Gastrocnemius medialis (tissue), 4 donors: ENCODE data around the gene PHF21B. TPM values are rescaled to one million over a fixed set of nuclear protein-coding genes. Genes with fewer than 3 reads are reported as not detected.

ENCODE experiments used
- ATAC-seq, 2 donors: fragments of 150-250 bp; one replicate each; pipeline ENCODE4 v1.9.1; 2016
- DNase-seq, 2 donors: peaks; one replicate each; pipeline ENCODE4 v3.0.0-alpha.2; 2019
- H3K27ac ChIP-seq, 4 donors: fragments of 200-600 bp; sonication (generic); 1 replicate in 1 of 4; 2 replicates in 3 of 4; pipeline ENCODE4 v1.5.1; 2016 to 2018; ENCODE audit warnings: mild to moderate bottlenecking in 2 of 4, moderate library complexity in 1 of 4
- H3K27me3 ChIP-seq, 3 donors: fragments of 200-600 bp; sonication (generic) in 2 of 3; 1 replicate in 1 of 3; 2 replicates in 2 of 3; pipeline versions ENCODE4 v1.5.1 to v1.6.0; 2016 to 2019; ENCODE audit warnings: mild to moderate bottlenecking in 1 of 3, moderate library complexity in 1 of 3
- H3K36me3 ChIP-seq, 2 donors: fragments of 200-600 bp; sonication (generic) in 1 of 2; one replicate each; pipeline ENCODE4 v1.5.1; 2017 to 2018
- H3K4me1 ChIP-seq, 2 donors: fragments of 200-600 bp; sonication (generic) in 1 of 2; one replicate each; pipeline ENCODE4 v1.5.1; 2016 to 2017; ENCODE audit warnings: mild to moderate bottlenecking in 2 of 2
- H3K4me3 ChIP-seq, 4 donors: fragments of 200-600 bp; sonication (generic) in 3 of 4; 1 replicate in 1 of 4; 2 replicates in 3 of 4; pipeline ENCODE4 v1.5.1; 2016 to 2019; ENCODE audit warnings: mild to moderate bottlenecking in 2 of 4
- H3K9me3 ChIP-seq, 3 donors: fragments of 200-600 bp; sonication (generic) in 2 of 3; 1 replicate in 1 of 3; 2 replicates in 2 of 3; pipeline ENCODE4 v1.5.1; 2016 to 2019
- POLR2A ChIP-seq, 2 donors: fragments of 450-650 bp; IDR thresholded peaks; one replicate each; pipeline ENCODE4 v1.6.1; 2017; ENCODE audit warnings: antibody characterized with exemption in 2 of 2, mild to moderate bottlenecking in 2 of 2, moderate library complexity in 2 of 2
- in situ Hi-C, 4 donors: fragments of 200-750 bp; cut with MboI; loops; one replicate each; pipeline versions ENCODE4 v1.15.0 to v1.8.0; 2017; ENCODE audit warnings: low sequenced_read_pairs in 4 of 4
- intact Hi-C: fragments of 100-400 bp; cut with DNase I; formaldehyde crosslinking; loops from one replicate; pipeline ENCODE4 v1.15.1; 2023; ENCODE audit warnings: low total_unique reads
- total RNA-seq, 4 donors: library from RNA; depleted of rRNA; stranded (reverse); fragments of >200 nt; gene quantifications; one replicate each; pipeline versions ENCODE4 v1.1.0 to v1.2.3, GENCODE V29; 2016
- TF ChIP-seq, protein P1 (sequence below), 5 experiments: fragments of 450-650 bp in 3 of 5; fragments of 200-600 bp in 2 of 5; sonication (generic) in 2 of 5; IDR thresholded peaks in 4 of 5; conservative IDR thresholded peaks in 1 of 5; 1 replicate in 4 of 5; 2 replicates in 1 of 5; pipeline ENCODE4 v1.5.1; 2016 to 2019; ENCODE audit warnings: antibody characterized with exemption in 5 of 5, mild to moderate bottlenecking in 3 of 5, moderate library complexity in 3 of 5

PHF21B gene
- total RNA-seq, 4 donors from 2014 or later: 0.07 TPM; not detected in 3

- Histone ChIP-seq H3K36me3 (no peaks in the 10 kb centered on the region), H3K9me3 (no peaks in the 10 kb centered on the region), H3K4me3 (no peak overlapping the region), H3K4me1 (no peaks in the 10 kb centered on the region), H3K27ac (no peak overlapping the region), H3K27me3 (no peaks in the 10 kb centered on the region)
- in situ Hi-C loops (no loop called here), intact Hi-C loops (no loop called here)
- no peak for ATAC-seq
- no peak for TF ChIP-seq POLR2A (IDR thresholded peaks at IDR 0.05)
- TF ChIP-seq, protein P1, sequence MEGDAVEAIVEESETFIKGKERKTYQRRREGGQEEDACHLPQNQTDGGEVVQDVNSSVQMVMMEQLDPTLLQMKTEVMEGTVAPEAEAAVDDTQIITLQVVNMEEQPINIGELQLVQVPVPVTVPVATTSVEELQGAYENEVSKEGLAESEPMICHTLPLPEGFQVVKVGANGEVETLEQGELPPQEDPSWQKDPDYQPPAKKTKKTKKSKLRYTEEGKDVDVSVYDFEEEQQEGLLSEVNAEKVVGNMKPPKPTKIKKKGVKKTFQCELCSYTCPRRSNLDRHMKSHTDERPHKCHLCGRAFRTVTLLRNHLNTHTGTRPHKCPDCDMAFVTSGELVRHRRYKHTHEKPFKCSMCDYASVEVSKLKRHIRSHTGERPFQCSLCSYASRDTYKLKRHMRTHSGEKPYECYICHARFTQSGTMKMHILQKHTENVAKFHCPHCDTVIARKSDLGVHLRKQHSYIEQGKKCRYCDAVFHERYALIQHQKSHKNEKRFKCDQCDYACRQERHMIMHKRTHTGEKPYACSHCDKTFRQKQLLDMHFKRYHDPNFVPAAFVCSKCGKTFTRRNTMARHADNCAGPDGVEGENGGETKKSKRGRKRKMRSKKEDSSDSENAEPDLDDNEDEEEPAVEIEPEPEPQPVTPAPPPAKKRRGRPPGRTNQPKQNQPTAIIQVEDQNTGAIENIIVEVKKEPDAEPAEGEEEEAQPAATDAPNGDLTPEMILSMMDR (IDR thresholded peaks at IDR 0.05 in 4 of 5, conservative IDR thresholded peaks at IDR 0.05 in 1 of 5): no peak
- DNase-seq: no peak
Observed at GRCh38 chr22:44913198-44913983, 96.4 kb downstream of the PHF21B start.

DNA sequence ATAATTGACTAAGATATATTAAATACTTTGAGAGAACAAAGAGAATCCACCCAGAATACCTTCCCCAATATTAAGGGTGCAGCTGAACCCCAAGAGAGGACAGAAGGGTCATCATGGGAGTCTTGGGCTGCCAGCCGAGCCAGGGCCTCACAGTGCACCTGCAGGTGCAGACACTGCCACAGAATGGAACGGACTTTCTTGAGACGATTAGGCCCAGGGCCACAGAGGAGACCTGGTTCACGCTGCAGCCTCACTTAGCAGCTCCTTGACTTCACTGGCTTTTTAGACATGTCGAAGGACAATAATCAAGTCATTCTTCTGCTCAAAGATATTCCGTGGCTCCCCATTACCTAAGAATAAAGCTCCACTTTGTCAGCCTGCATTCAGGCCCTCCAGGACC is 100.6 kb downstream of the PHF21B start:
- no peaks in the 10 kb centered on the region for H3K9me3 ChIP-seq
- H3K4me1 ChIP-seq: no peaks in the 10 kb centered on the region
- H3K36me3 ChIP-seq: no peaks in the 10 kb centered on the region
- no peak for DNase-seq
- H3K27me3 ChIP-seq: no peaks in the 10 kb centered on the region
- TF ChIP-seq, protein P1 (IDR thresholded peaks at IDR 0.05 in 4 of 5, conservative IDR thresholded peaks at IDR 0.05 in 1 of 5): no peak
- TF ChIP-seq POLR2A (IDR thresholded peaks at IDR 0.05): no peak
- H3K27ac ChIP-seq: no peak overlapping the region
- ATAC-seq: no peak
- no peak overlapping the region for H3K4me3 ChIP-seq
- intact Hi-C loops (no loop called here), in situ Hi-C loops (no loop called here)

DNA sequence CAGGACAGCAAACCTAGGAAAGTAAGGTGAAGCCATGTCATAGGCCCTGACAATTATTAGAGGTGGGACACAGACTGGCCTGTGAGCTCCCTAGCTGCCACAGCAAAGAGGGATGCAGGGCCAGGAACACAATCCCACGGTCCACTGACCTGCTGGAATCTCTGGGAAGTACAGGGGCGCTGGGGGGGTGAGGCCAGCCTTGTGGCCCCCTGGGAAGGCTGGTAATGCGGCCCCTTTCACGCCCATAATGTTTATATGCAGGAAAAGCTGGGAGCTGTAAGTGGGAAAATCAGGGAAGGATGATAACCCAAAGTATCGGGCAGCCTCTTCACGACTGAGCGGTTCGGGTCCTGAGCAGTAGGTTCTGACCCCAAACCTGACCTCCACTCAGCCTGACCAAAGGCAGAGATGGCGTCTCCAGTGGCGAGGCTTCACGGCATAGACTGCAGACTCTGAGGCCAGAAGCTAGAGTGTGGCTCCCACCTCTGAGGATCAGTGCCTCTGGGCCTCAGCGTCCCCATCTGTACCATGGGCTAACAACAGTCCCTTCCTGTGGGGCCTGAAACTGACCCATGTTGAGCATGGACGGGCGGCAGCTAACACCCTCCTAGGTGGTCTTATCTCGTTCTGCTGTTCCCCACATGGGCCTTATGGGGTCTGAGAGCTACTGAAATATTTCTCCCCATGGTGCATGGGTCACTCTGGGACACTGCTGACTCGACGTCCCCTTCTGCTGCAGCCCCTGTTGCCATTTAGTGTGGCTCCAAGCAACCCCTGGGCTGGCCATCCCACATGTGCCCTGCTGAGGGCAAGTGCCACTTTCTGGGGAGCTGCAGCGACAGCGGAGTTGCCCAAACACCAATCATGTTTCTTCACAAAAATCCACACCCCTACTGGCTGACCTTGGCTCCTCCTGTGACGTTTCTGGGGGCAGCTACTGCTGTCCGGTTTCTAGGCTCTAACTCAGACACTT is 101.8 kb downstream of the PHF21B start:
- no peak for DNase-seq
- ATAC-seq: no peak
- H3K27me3 ChIP-seq: no peaks in the 10 kb centered on the region
- TF ChIP-seq POLR2A (IDR thresholded peaks at IDR 0.05): no peak
- TF ChIP-seq, protein P1 (IDR thresholded peaks at IDR 0.05 in 4 of 5, conservative IDR thresholded peaks at IDR 0.05 in 1 of 5): no peak
- H3K4me3 ChIP-seq: no peak overlapping the region
- H3K9me3 ChIP-seq: no peaks in the 10 kb centered on the region
- H3K36me3 ChIP-seq: no peaks in the 10 kb centered on the region
- intact Hi-C loops (no loop called here), in situ Hi-C loops (no loop called here)
- no peak overlapping the region for H3K27ac ChIP-seq
- no peaks in the 10 kb centered on the region for H3K4me1 ChIP-seq

DNA sequence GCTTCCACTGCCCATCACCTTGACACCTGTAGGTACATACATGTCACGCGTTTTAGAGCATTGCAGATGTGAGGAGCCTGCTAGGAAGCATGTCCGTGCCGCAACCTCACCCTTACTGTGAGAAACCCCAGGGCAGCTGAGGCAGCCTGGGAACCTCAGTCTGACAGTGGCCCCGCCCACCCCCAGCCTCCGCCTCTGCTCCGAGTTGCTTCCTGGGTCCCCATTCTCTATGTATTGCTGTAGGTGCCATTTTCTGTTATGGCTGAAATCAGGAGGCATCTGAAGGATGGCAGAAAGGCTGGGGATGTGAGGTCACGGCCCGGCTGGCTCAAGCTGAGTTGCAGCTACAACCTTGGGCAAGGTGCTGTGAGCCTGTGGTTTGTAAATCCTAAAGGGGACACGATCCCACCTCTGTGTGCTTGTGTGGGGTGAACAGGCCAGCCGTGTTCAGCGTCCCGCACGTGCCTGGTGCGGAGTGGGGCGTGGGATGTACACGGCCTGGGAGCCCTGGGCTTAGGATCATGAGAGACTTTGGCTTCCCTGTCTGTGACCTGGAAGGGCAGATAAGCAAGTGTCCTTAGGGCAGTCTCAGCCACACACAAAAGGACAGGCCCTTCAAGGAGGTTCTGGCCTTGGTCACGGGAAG is 102.7 kb downstream of the PHF21B start:
- ATAC-seq: no peak
- Histone ChIP-seq H3K4me1 (no peaks in the 10 kb centered on the region), H3K4me3 (no peak overlapping the region), H3K36me3 (no peaks in the 10 kb centered on the region), H3K9me3 (peaks cover 0 to 1% (median 0%) of the 10 kb centered on the region in 3 donors), H3K27me3 (no peaks in the 10 kb centered on the region), H3K27ac (no peak overlapping the region)
- intact Hi-C loops (no loop called here), in situ Hi-C loops (no loop called here)
- TF ChIP-seq, protein P1 (IDR thresholded peaks at IDR 0.05 in 4 of 5, conservative IDR thresholded peaks at IDR 0.05 in 1 of 5): no peak
- TF ChIP-seq POLR2A (IDR thresholded peaks at IDR 0.05): no peak
- DNase-seq: no peak
